ENCODE measurements around the gene OR52E5.

Gene OR52E5

DNA sequence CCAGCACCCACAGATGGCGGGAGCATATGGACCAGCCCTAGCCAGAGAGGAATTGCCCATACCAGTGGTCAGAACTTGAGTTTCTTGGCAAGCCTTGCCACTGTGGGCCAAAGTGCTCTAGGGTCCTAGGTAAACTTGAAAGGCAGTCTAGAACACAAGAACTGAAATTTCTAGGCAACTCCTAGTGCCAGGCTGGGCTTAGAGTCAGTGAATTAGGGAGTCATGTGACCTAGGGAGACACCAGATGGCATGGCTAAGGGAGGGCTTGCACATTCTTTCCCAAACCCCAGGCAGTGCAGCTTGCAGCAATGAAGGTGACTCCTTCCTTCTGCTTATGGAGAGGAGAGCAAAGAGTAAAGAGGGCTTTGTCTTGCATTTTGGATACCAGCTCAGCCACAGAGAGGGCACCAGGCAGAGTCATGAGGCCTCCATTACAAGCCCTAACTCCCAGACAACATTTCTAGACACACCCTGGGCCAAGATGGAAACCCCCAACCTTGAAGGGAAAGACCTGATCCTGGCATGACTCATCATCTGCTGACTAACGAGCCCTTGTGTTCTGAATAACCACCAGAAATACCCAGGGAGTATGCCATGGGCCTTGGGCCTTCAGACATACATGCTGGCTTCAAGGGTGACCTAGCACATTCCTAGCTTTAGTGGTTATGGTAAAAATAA lies 29.9 kb downstream of the OR52E5 start:
- no peak overlapping the region for H3K4me3 ChIP-seq (ENCODE audit: low read depth, low read length)
- TF ChIP-seq, protein P1, sequence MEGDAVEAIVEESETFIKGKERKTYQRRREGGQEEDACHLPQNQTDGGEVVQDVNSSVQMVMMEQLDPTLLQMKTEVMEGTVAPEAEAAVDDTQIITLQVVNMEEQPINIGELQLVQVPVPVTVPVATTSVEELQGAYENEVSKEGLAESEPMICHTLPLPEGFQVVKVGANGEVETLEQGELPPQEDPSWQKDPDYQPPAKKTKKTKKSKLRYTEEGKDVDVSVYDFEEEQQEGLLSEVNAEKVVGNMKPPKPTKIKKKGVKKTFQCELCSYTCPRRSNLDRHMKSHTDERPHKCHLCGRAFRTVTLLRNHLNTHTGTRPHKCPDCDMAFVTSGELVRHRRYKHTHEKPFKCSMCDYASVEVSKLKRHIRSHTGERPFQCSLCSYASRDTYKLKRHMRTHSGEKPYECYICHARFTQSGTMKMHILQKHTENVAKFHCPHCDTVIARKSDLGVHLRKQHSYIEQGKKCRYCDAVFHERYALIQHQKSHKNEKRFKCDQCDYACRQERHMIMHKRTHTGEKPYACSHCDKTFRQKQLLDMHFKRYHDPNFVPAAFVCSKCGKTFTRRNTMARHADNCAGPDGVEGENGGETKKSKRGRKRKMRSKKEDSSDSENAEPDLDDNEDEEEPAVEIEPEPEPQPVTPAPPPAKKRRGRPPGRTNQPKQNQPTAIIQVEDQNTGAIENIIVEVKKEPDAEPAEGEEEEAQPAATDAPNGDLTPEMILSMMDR (IDR thresholded peaks at IDR 0.05; ENCODE audit: borderline replicate concordance, insufficient read depth, low read depth, low read length): no peak

DNA sequence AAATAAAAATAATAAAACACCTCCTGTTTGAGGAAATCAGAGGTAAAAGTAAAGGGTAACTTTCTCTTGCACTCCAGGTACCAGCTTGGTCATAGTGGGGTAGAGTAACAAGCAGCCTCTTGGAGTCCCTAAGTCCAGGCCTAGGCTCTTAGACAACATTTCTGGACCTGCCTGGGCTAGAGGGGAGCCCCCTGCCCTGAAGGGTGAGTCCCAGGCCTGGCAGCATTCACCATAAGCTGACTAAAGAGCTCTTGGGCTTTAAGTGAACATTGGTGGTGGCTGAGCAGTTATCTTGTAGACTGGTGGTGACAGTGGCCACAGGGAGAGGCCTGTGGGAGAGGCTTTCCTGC lies 30.4 kb downstream of the OR52E5 start:
- TF ChIP-seq, protein P1 (IDR thresholded peaks at IDR 0.05; ENCODE audit: borderline replicate concordance, insufficient read depth, low read depth, low read length): no peak

DNA sequence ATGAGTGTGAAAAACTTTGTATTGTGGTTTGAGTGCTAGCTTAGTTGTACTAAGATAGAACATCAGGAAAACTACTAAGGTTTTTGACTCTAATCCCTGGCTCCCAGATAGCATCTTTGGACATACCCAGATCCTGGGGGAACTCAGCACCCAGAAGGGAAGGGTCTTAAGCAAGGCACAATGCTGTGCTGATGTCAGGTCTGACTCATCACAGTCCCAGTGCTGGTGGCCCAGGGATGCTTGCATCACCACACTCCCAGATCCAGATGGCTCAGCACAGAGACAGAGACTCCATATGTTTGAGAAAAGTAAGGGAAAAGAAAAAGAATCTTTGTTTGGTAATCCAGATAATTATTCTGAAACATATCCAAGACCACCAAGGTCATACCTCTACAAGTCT lies 30.8 kb downstream of the OR52E5 start:
- TF ChIP-seq, protein P1 (IDR thresholded peaks at IDR 0.05; ENCODE audit: borderline replicate concordance, insufficient read depth, low read depth, low read length): no peak
- H3K4me3 ChIP-seq (ENCODE audit: low read depth, low read length): no peak overlapping the region

More for the DNA sequence above, 30.4 kb downstream of the OR52E5 start:
- H3K4me3 ChIP-seq (ENCODE audit: low read depth, low read length): no peak overlapping the region

DNA sequence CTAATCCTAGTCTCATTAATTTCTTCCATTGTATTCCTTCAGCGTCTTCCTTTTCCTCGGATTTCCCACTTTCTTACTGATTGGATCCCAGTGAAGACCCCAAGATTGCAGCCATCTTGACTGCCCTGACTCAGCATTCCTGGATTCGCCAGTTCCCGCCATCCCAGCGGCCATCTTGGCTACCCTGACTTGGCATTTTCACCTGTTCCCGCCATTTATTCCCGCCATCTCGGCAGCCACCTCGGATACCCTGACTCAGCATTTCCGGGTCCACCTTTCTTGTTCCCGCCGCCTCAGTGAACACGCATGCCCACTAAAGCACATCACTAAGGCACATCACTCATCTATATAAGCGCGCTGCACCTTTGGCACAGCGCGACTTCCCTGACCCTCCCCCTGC lies 35.3 kb downstream of the OR52E5 start:
- TF ChIP-seq, protein P1 (IDR thresholded peaks at IDR 0.05; ENCODE audit: borderline replicate concordance, insufficient read depth, low read depth, low read length): no peak
- H3K4me3 ChIP-seq (ENCODE audit: low read depth, low read length): no peak overlapping the region

DNA sequence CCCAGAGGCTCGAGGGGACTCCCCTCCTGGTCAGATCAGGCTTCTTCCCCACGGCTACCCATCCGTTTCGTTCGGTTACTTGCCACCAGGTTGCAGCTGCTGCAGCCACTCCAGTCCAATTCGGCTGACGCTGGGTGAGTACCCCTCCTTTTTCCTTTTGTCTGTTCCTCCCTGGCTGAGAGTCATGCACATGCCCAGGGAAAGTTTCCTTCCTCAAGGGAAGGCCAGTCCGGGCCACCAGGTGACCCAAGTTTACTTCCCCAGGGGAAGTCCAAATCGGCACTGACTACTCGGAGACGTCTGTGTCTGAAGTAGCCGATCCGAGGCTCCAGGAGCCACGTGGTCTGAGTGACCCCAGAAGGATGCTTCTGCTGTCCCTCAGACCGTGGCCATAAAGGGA lies 35.8 kb downstream of the OR52E5 start:
- no peak overlapping the region for H3K4me3 ChIP-seq (ENCODE audit: low read depth, low read length)
- TF ChIP-seq, protein P1 (IDR thresholded peaks at IDR 0.05; ENCODE audit: borderline replicate concordance, insufficient read depth, low read depth, low read length): no peak

DNA sequence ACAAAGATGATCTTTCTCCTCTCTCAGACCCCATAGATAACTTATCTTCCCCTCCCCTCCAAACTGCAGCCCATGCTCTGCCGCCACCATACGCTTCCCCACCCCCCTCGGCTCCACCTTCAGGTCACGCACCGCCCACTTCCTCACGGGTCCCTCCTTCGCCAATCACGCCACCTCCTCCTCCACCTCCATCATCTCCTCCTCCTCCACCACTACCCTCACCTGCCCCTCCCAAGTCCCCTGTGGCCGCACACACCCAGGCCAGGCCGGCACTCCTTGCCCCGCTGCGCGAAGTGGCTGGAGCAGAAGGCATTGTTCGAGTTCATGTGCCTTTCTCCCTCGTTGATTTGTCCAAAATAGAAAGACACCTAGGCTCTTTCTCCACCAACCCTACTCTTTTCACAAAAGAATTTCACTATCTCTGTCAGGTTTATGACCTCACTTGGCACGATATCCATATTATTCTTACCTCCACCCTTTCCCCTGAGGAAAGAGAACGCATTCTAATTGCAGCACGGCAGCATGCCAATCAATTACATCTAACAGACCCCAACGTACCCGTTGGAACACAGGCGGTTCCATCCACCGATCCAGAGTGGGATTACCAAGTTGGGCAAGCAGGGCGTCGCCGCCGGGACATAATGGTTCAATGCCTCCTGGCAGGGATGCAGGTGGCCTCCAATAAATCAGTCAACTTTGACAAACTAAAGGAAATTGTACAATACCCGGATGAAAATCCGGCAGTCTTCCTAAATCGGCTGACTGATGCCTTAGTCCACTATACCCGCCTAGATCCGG lies 36.8 kb downstream of the OR52E5 start:
- TF ChIP-seq, protein P1 (IDR thresholded peaks at IDR 0.05; ENCODE audit: borderline replicate concordance, insufficient read depth, low read depth, low read length): no peak
- H3K4me3 ChIP-seq (ENCODE audit: low read depth, low read length): no peak overlapping the region

DNA sequence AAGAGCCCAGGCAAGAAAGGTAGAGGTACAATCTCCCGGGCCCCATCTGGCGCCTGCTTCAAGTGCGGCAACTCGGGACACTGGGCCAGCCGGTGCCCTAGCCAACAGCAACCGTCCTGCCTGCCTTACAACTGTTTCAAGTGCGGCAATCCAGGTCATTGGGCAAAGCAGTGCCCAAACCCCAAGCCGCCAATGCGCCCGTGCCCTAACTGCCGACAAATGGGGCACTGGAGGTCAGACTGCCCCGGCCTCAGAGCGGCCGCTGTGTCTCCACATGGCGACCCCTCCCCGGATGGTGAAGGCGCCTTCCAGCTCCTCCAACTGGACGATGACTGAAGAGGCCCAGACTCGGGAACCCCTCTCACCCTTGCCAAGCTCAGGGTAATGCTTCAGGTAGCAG lies 37.6 kb downstream of the OR52E5 start:
- H3K4me3 ChIP-seq (ENCODE audit: low read depth, low read length): no peak overlapping the region
- TF ChIP-seq, protein P1 (IDR thresholded peaks at IDR 0.05; ENCODE audit: borderline replicate concordance, insufficient read depth, low read depth, low read length): no peak

All from GM12875 (cell line).